ENCODE measurements around the gene CCDC59.

GRCh38 chr12:82326905-82327503 lies 31.2 kb downstream of the CCDC59 start:
- TF ChIP-seq, protein P1, sequence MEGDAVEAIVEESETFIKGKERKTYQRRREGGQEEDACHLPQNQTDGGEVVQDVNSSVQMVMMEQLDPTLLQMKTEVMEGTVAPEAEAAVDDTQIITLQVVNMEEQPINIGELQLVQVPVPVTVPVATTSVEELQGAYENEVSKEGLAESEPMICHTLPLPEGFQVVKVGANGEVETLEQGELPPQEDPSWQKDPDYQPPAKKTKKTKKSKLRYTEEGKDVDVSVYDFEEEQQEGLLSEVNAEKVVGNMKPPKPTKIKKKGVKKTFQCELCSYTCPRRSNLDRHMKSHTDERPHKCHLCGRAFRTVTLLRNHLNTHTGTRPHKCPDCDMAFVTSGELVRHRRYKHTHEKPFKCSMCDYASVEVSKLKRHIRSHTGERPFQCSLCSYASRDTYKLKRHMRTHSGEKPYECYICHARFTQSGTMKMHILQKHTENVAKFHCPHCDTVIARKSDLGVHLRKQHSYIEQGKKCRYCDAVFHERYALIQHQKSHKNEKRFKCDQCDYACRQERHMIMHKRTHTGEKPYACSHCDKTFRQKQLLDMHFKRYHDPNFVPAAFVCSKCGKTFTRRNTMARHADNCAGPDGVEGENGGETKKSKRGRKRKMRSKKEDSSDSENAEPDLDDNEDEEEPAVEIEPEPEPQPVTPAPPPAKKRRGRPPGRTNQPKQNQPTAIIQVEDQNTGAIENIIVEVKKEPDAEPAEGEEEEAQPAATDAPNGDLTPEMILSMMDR (IDR thresholded peaks at IDR 0.05) = peak in 2 of 3 donors; percentile 46 to 47
- TF ChIP-seq POLR2A (IDR thresholded peaks at IDR 0.05) = no peak

Measured in breast epithelium (tissue), 3 donors.